OCI-LY3 (cell line): ENCODE measurements around the gene TOP3B.

Source experiments
- H2AFZ ChIP-seq: fragments of 200-600, 300-600 bp; shearing (Covaris generic); 2 replicates; pipeline ENCODE4 v1.6.0; 2014; ENCODE audit warnings: antibody characterized with exemption, low read depth, low read length
- H3K27ac ChIP-seq: fragments of 200-600, 300-600 bp; sonication (generic); 2 replicates; pipeline ENCODE4 v1.5.1; 2014; ENCODE audit warnings: mild to moderate bottlenecking, low read length, moderate library complexity, mixed read lengths
- H3K27me3 ChIP-seq: fragments of 200-600, 300-600 bp; sonication (generic); 2 replicates; pipeline ENCODE4 v1.6.1; 2014; ENCODE audit warnings: low read depth, low read length, mixed read lengths
- H3K36me3 ChIP-seq: fragments of 200-600, 300-600 bp; sonication (generic); replicated peaks from 2 replicates; pipeline ENCODE3; 2014; ENCODE audit warnings: low read depth, low read length, mixed read lengths
- H3K4me1 ChIP-seq: fragments of 300-600, 200-600 bp; sonication (generic); 2 replicates; pipeline ENCODE4 v1.6.1; 2014; ENCODE audit warnings: low read length, mixed read lengths
- H3K4me2 ChIP-seq: fragments of 200-600, 300-600 bp; sonication (generic); 2 replicates; pipeline ENCODE4 v1.6.1; 2014; ENCODE audit warnings: low read length, mixed read lengths
- H3K4me3 ChIP-seq: fragments of 300-600, 200-600 bp; sonication (generic); 2 replicates; pipeline ENCODE4 v1.5.1; 2014; ENCODE audit warnings: antibody characterized with exemption, mild to moderate bottlenecking, low read length, moderate library complexity
- H3K79me2 ChIP-seq: fragments of 300-600, 200-600 bp; shearing (Covaris generic); 2 replicates; pipeline ENCODE4 v1.6.1; 2014; ENCODE audit warnings: mild to moderate bottlenecking, low read length, mixed read lengths
- H3K9ac ChIP-seq: fragments of 300-600, 200-600 bp; shearing (Covaris generic); 2 replicates; pipeline ENCODE4 v1.6.0; 2014; ENCODE audit warnings: mild to moderate bottlenecking, low read length, moderate library complexity
- H3K9me3 ChIP-seq: fragments of 200-600, 300-600 bp; shearing (Covaris generic); 2 replicates; pipeline ENCODE4 v1.6.1; 2014; ENCODE audit warnings: low read length, mixed read lengths; ENCODE audit not compliant: insufficient read depth
- H4K20me1 ChIP-seq: fragments of 200-600, 300-600 bp; sonication (generic); 2 replicates; pipeline ENCODE4 v1.6.1; 2016; ENCODE audit warnings: low read length, mixed read lengths; ENCODE audit not compliant: insufficient read depth
- CTCF ChIP-seq: fragments of 200-600, 300-600 bp; sonication (generic); IDR thresholded peaks from 2 replicates; pipeline ENCODE4 v1.5.1; 2014; ENCODE audit warnings: antibody characterized with exemption, low read length, low read depth
- EZH2phosphoT487 ChIP-seq: fragments of 200-600 bp; shearing (Covaris generic); IDR thresholded peaks from 2 replicates; pipeline ENCODE4 v1.6.1; 2018; ENCODE audit warnings: antibody characterized with exemption, mixed run types, low read depth

The TOP3B gene

GRCh38 chr22:21966643-21967516, 15.7 kb downstream of the TOP3B start:
- no peak overlapping the region for H3K9ac ChIP-seq
- H3K4me2 ChIP-seq: no peak overlapping the region
- TF ChIP-seq CTCF (no peak), EZH2phosphoT487 (no peak)
- no peaks in the 10 kb centered on the region for H3K4me1 ChIP-seq
- no peaks in the 10 kb centered on the region for H4K20me1 ChIP-seq
- H3K79me2 ChIP-seq: no peaks in the 10 kb centered on the region
- no peak overlapping the region for H2AFZ ChIP-seq
- no peak overlapping the region for H3K27ac ChIP-seq
- H3K36me3 ChIP-seq: peaks cover 67% of the 10 kb centered on the region
- no peak overlapping the region for H3K4me3 ChIP-seq
- no peaks in the 10 kb centered on the region for H3K27me3 ChIP-seq
- H3K9me3 ChIP-seq: no peaks in the 10 kb centered on the region

- Histone ChIP-seq H3K27me3 (no peaks in the 10 kb centered on the region), H4K20me1 (no peaks in the 10 kb centered on the region), H2AFZ (no peak overlapping the region), H3K27ac (no peak overlapping the region), H3K79me2 (no peaks in the 10 kb centered on the region), H3K9ac (no peak overlapping the region), H3K9me3 (no peaks in the 10 kb centered on the region), H3K4me2 (no peak overlapping the region), H3K4me1 (no peaks in the 10 kb centered on the region), H3K4me3 (no peak overlapping the region), H3K36me3 (peaks cover 64% of the 10 kb centered on the region)
- no peak for TF ChIP-seq CTCF
- TF ChIP-seq EZH2phosphoT487: no peak
Measured at GRCh38 chr22:21965762-21966288, 16.8 kb downstream of the TOP3B start.

GRCh38 chr22:21964918-21965484, 17.6 kb downstream of the TOP3B start:
- TF ChIP-seq CTCF (no peak), EZH2phosphoT487 (no peak)
- H3K4me2 ChIP-seq: no peak overlapping the region
- no peak overlapping the region for H3K4me3 ChIP-seq
- H3K9ac ChIP-seq: no peak overlapping the region
- peaks cover 63% of the 10 kb centered on the region for H3K36me3 ChIP-seq
- H2AFZ ChIP-seq: no peak overlapping the region
- no peaks in the 10 kb centered on the region for H4K20me1 ChIP-seq
- no peaks in the 10 kb centered on the region for H3K4me1 ChIP-seq
- H3K27ac ChIP-seq: no peak overlapping the region
- H3K27me3 ChIP-seq: no peaks in the 10 kb centered on the region
- H3K9me3 ChIP-seq: no peaks in the 10 kb centered on the region
- no peaks in the 10 kb centered on the region for H3K79me2 ChIP-seq

- Histone ChIP-seq H3K79me2 (no peaks in the 10 kb centered on the region), H3K27me3 (no peaks in the 10 kb centered on the region), H2AFZ (no peak overlapping the region), H3K4me2 (no peak overlapping the region), H3K27ac (no peak overlapping the region), H3K9me3 (no peaks in the 10 kb centered on the region), H4K20me1 (no peaks in the 10 kb centered on the region), H3K9ac (no peak overlapping the region), H3K4me3 (no peak overlapping the region), H3K4me1 (no peaks in the 10 kb centered on the region), H3K36me3 (peaks cover 61% of the 10 kb centered on the region)
- TF ChIP-seq CTCF: no peak
- TF ChIP-seq EZH2phosphoT487: no peak
Measured at GRCh38 chr22:21964234-21964633, 18.4 kb downstream of the TOP3B start.
